GM18861 (cell line): Measurements from ENCODE around the gene AGAP2.
"Not testable (repeated sequence)": the region's sequence is repeated elsewhere in the genome, so short reads cannot be mapped to it uniquely, and the experiment has no call there.

Experiments
- ATAC-seq: cut with Tn5 transposase; IDR thresholded peaks from one replicate; pipeline ENCODE4 v1.9.1; 2021; ENCODE audit not compliant: unreplicated experiment

Gene AGAP2

DNA sequence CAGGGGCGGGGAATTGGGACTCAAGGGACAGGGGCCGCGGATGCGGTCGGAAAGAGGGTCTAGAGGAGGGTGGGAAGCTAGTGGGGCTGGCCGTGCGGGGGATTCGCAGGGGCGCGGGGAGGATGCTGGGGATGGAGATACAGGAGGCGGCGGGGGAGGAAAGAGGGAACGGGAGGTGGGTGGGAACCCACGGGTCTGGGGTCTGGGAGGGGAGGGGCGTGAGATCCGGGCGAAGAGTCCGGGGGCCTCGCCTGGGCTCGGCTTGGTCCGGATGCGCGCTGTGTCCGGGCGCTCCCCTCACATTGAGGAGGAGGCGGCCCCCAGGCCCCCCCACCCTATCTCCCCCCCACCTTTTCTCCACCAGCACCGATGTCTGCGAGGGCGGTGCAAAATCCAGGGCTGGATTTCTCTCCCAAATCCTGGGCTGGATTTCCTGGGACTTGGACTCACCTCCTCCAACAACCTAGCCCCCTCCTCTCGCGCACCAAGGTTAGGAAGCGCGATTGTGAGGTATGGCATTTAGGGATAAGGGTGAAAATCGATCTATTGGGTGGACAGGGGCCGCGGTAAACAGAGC lies at the start of gene AGAP2:
Gene AGAP2 (minus strand): TSS at position 82 of the 577 bp plus-strand sequence. CDS start 496 bp downstream, outside the sequence.
- no peak for ATAC-seq

DNA sequence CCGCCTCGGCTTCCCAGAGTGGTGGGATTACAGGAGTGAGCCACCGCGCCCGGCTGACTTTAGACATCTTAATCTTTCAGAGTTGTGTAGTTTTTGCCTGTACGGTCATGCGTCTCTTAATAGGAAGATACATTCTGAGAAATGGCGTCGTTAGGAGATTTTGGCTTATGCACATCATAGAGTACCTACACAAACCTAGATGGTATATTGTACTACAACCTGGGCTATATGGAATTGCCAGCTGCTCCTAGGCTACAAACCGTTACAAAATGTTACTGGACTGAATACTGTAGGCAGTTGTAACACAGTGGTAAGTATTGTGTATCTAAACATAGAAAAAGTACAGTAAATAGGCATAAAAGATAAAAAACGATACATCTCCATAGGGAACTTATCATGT lies 45.3 kb upstream of the AGAP2 start:
- no peak for ATAC-seq

DNA sequence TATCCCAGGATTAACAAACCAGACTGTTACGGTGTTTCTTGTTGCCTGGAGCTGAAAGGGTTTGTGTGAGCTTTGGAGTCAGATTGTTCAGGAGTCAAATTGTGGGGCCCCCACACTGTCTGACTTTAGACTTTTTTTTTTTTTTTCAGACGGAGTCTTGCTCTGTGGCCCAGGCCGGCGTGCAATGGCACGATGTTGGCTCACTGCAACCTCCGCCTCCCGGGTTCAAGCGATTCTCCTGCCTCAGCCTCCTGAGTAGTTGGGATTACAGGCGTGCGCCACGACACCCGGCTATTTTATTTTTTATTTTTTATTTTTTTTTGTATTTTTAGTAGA lies 44.9 kb upstream of the AGAP2 start:
- ATAC-seq, result no peak

DNA sequence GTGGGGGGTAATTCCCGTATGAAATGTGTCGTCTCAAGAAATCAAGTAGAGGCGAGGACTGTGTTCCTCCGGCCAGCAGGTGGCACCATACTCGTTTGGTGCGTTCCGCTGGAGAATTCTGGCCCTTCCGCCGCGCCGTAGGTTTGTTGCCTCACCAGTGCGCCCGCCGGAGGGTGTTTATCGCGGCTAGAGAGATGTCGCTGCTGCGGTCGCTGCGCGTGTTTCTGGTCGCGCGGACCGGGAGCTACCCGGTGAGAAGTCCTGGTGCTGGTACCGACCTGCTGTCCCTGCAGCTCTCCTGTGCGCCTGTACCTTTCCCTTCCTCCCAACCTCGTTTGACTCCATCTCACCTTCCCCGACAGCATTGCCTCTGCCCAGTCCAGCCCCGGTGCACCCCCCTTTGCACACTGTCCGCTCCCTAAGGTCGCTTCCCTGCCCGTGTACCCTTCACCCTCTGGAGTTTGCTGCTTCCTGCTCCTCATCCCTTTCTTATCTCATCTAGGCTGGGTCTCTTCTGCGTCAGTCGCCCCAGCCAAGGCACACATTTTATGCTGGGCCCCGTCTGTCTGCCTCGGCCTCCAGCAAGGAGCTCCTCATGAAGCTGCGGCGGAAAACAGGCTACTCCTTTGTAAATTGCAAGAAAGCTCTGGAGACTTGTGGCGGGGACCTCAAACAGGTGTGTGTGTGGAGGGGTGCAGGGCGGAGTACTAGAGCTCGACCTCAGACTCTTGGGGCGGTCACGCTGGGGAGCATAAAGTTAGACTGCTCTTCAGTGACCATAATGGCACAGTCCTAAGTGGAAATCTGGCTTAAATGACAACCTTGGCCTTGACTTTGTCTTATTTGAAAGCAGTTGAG lies 44.3 kb upstream of the AGAP2 start, which contains the start of gene TSFM:
Gene TSFM (plus strand): TSS at position 180 of the 858 bp plus-strand sequence. CDS start 15 bp downstream, at position 195.
- ATAC-seq, result peak; percentile 78

DNA sequence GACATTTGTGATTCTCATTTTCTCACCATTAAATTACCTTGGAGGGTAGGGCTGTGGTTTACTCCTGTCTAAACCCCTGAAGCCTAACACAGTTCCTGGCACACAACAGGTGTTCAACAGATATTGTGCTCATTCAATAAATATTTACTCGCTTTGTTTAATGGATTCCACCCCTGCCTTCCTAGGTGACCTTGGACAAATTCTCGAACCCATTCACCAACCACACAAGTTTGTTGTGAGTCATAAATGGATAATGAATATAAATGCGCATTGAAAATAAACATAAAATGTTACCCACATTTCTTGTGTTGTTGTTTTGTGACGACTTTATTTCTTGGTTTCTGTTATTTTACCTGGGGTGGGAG lies 43.7 kb upstream of the AGAP2 start:
- ATAC-seq, result no peak

DNA sequence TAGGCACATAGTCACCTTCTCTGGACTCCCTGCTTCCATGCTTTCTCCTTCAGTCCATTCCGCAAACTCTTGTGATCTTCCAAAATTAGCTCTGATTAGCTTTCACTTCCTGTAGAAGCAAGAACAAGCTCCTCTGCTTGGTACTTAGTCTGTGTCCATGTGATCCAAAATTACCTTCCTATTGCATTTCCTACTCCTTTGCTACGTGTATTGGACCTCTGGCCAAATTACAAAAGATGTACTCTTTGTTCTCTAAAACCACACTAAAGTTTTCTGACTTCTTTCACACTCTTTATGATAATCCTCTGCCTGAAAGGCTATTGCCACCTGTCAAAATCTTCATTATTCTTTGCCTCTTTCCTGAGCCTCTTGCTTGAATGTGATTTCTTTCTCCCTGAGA lies 43.3 kb upstream of the AGAP2 start:
- ATAC-seq, result no peak

DNA sequence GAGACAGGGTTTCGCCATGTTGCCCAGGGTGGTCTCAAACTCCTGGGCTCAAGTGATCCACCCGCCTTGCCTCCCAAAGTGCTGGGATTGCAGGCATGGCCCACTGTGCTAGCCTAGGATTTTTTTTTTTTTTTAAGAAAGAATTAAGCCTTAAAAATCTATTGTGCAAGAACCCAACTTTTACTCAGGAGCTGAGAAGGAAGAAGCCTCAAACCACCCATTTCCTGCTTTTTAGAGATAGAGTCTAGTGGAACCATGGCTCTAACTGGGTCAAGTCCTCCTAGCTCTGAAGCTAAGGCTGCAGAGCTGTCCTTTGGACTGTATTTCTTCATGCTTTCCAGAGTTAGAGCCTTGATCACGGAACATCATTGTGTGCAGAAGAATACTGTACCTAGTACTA lies 42.7 kb upstream of the AGAP2 start:
- ATAC-seq, result no peak

DNA sequence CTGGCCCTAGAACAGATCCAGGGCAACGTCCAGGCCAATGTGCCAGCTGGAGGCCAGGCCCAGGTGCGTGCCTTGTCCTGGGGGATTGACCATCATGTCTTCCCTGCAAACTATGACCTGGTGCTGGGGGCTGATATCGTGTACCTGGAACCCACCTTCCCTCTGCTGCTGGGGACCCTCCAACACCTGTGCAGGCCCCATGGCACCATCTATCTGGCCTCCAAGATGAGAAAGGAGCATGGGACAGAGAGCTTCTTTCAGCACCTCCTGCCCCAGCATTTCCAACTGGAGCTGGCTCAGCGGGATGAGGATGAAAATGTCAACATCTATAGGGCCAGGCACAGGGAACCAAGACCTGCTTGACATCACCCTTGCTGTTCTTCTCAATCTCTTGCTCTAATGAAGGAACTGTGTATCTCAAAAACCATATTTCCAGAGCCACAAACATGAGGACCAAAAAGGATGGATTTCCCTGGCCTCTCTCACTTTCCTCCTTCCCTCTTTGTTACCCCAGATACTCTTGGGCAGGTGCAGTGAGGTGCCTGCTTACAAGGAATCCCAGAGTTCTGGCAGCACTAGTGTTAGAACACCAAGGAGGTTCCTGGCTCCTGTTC lies 41.8 kb upstream of the AGAP2 start:
- ATAC-seq, result no peak

DNA sequence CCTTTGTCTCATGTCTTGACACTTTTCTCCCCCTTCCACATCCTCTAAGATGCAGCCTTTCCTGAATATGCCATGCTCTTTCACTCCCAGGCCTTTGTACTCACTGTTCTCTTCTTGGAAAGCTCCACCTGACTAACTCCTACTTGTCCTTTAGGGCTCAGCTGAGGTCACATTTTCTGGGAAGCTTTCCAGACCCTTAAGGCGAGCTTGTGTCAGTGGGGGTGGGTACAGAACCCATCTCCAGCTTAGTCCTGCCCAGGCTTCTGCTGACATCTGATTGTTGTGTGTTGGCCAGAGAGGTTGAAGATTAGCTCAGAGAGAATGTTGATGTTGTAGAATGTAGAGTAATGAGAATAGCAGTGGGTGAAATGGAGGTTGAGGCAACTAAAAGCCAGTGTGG lies 41.2 kb upstream of the AGAP2 start:
- no peak for ATAC-seq

DNA sequence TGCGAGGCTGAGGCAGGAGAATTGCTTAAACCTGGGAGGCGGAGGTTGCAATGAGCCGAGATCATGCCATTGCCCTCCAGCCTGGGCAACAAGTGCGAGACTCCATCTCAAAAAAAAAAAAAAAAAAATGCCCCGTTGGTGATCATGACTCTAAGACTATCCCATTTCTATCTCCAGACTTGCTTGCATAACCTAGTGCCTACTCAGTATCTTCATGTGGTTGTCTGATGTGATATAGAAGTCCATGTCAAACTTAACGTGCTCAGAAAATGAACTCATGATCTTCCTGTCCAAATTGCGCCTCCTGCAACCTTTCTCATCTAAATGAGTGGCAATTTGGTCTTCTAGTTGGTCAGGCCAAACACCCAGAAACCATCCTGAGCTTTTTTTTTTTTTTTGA lies 39.4 kb upstream of the AGAP2 start:
- ATAC-seq, result no peak

DNA sequence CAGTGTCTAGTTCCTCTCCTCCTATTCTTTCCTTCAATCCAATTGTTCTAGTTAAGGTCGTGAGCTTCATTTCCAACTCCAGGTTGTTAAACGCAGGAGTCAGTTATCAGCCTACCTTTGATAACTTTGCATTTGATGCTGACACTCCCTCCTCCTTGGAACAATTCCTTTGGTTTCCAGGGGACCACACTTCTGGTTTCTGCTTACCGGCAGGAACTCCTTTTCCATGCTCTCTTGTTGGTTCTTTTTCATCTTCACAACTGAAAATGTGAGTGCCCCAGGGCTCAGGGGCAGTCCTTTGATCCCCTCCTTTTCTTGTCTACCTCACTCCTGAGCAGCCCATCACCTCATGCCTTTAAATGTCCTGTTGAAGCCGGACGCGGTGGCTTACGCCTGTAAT lies 38.8 kb upstream of the AGAP2 start:
- ATAC-seq, result no peak

DNA sequence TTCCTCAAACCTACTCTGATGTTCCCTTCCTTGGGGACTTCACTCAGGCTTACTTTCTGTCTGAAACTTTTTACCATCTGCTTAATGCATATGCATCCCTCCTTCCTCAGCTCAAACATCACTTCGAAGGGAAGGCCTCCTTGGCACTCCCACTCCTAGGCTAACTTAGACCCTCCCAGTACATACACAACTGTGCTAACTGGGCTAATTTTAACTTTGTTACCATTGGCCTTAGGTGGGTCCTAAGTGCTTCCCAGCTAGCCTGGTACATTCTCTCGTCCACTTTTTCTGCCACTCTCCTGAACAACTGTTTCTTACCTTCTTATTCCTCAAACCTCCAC lies 37.7 kb upstream of the AGAP2 start:
- no peak for ATAC-seq

DNA sequence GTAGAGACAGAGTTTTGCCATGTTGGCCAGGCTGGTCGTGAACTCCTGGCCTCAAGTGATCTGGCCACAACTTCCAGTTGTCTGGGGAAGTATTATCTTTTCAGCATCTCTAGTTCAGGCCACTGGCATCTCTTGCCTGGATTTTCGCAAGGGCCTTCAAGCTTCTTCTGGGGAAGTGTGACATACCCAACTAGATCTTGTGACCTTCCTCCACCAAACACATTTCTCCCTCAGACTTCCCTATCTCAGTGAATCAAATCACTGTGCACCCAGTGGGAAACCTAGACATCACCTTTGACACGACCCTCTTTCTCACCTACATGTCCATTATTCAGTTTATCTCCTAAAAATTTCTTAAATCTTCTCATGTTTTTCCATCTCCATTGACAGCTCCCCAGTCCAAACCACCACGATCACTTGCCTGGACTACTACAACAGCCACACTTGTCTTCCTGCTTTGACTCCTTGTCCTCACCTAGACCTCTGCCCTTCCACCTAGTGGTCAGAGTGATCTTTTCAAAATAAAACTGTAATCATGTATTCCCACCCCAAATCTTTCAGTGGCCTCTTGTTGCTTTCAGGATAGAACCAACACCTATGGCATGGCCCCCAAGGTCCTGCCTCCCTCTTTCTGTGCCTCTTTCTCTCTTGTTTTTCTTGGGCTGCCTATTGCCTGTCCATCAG lies 37.2 kb upstream of the AGAP2 start:
- no peak for ATAC-seq

DNA sequence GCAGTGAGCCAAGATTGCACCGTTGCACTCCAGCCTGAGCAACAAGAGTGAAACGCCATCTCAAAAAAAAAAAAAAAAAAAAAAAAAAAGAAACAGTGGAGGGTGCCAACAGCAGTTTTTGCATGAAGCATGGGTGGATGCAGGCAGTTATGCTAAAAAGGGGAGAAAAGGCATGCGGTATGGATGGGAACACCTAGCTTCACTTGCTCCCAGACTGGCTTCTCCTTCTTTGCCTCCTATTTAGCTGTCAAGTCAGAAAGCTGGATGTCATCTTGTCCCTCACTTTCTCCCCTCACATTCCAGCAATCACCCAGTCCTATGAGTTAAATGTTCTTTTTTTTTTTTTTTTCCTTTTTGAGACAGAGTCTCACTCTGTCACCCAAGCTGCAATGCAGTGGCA lies 36.5 kb upstream of the AGAP2 start:
- no peak for ATAC-seq

DNA sequence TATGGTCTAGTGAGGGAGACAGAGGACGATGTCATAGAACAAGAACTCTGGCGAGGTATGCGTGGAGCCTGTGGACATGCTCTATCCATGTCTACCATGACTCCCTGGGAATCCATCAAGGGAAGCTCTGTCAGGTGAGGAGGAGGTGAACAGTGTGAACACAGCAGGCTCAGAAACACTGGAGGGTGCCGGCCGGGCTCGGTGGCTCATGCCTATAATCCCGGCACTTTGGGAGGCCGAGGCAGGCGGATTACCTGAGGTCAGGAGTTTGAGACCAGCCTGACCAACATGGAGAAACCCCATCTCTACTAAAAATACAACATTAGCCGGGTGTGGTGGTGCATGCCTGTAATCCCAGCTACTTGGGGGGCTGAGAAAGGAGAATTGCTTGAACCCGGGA lies 36.1 kb upstream of the AGAP2 start:
- not testable (repeated sequence) for ATAC-seq

DNA sequence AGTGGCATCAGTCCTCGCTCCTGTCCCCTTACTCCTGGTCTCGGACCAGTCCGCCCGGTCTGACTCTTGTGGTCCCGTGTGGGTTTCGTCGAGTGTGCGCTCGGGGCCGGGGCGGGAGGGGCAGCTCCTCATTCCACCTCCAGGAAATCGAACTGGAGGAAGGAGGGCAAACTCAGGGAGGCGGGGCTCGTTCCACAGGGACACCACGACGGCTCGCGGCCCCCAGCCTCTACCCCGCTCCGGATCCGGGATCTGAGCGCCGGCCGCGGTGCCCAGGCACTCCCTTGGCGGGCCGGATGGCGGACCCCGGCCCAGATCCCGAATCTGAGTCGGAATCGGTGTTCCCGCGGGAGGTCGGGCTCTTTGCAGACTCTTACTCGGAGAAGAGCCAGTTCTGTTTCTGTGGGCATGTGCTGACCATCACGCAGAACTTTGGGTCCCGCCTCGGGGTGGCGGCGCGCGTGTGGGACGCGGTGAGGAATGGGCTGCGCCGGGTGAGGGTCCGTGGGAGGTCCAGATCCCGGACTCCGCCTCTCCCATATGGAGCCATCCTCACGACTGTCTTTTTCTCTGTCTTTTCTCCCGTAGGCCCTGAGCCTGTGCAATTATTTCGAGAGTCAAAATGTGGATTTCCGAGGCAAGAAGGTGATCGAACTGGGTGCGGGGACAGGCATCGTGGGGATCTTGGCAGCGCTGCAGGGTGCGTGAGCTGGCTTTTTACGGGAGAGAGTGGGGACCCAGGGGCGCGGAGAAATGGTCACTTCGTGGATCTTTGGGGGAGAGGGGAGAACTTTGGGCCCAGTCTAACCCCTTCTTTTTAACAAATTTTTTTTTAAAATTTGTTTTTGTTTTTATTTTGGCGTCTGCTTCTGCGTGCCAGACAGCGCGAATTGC lies 34.1 kb upstream of the AGAP2 start, which contains the start of gene EEF1AKMT3:
Gene EEF1AKMT3 (plus strand): TSS at position 186 of the 894 bp plus-strand sequence. CDS start 111 bp downstream, at position 297.
- no peak for ATAC-seq

DNA sequence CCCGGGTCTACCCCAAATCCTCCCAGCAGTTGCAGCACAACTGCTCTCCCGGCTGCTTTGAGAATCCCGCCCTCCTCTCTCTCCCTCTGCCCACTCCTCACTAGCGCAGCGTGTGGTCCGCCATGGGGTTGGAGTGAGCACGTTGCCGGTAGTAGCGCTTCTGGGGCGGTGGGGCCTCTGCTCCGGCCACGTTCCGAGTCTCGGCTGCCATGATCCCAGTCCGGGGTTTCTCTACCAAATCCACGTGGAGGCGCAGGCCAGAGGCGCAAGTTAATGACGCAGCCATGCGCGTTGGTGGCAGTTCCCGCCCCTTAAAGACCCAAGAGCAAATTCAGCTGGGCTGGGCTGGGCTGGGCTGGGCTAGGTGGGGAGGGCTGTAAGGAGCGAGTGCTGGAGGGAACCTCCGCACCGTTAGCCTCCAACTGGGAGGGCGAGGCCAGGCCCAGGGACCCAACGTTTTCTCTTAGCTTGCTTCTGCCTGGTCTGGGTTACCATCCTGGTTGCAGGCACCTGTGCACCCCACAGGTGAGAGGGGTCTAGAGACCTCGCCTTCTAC lies 33.4 kb upstream of the AGAP2 start, which contains the start of gene METTL1:
Gene METTL1 (minus strand): TSS at position 233 of the 556 bp plus-strand sequence. CDS start 22 bp downstream, at position 211.
- peak; percentile 62 for ATAC-seq

DNA sequence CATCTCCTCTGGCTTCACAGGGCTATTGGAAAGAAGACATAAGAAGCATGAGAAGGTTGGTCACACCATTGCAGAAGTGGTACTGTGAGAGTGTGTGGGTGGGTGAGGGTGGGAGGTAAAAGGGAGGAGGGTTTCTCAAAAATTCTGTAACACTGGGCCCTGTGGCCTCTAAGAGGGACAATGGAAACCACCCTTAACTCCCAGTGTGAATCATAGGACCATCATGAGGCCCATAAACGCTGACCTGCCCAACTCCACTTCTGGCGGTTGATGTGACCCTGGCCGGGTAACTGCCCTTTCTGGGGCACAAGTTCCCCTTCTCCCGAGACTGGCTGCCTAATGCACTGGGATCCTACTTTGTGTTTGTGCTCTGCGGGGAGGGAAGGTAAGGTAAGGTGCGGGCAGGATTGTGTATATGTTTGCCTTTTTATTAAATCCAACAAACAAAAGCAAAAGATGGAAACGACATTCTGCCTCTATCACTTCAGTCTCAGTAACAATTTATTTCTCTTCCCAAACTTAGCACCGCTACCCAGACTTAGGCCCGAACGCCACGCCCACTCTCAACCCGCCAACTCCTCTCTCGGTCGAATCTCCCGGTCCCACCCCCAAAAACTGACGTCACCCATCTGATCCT lies 32.8 kb upstream of the AGAP2 start:
- peak; percentile 48 for ATAC-seq

DNA sequence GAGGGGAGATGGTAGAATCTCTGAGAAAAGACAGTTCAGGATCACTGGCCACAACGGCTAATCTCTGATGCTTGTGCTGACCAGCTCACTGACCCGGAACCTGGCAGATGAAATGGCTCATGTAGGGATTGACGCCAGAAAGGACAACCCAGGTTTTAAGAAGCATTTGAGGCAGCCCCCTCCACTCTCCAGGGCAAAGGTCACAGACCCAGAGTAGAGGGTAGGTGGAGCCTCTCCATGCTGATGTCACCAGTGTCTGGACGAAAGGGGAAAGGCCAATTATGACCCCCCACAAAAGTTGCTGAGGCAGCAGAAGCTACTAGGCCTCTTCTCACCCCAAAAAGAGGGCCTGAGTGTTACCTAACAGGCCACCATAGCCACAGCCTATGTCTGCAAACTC lies 32.2 kb upstream of the AGAP2 start:
- ATAC-seq, result no peak

DNA sequence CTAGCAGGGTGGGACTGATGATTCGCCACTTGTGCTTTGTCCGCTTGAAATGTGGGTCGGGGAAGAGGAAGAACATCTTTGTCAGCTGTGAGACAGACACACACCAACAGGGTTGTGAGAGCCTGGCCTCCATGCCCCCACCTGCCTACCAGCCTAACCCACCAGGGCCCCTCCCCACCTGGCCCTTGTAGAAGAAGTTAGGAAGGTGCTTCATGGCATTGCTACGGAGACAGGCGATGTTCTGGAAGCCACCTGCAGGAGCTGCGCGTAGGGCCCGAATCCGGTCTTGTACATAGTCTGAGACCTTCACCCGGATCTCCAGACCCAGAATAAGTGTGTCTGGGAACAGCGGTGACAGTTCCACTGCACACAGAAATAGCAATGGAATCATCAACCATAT lies 31.1 kb upstream of the AGAP2 start:
- no peak for ATAC-seq
